ENCODE results near the gene RAB27A. TPM values are rescaled to one million over a fixed set of nuclear protein-coding genes. Genes with fewer than 3 reads are reported as not detected.
A peak's percentile ranks its signal among the peaks of the same experiment; 100 is the strongest.

Gene RAB27A
- total RNA-seq, 4 donors from 2014 or later = 6.5 to 14.9 (median 8.3) TPM

GRCh38 chr15:55222588-55222987 lies 67.0 kb downstream of the RAB27A start:
- Histone ChIP-seq H3K27ac (no peak overlapping the region), H3K36me3 (peaks cover 0 to 16% (median 0%) of the 10 kb centered on the region in 3 donors), H3K4me1 (peaks cover 0 to 19% (median 3%) of the 10 kb centered on the region in 4 donors), H3K9me3 (no peaks in the 10 kb centered on the region), H3K27me3 (no peaks in the 10 kb centered on the region), H3K4me3 (no peak overlapping the region)
- TF ChIP-seq POLR2A (IDR thresholded peaks at IDR 0.05) (no peak), CTCF (IDR thresholded peaks at IDR 0.05) (no peak), EP300 (IDR thresholded peaks at IDR 0.05) (no peak)
- no peak for DNase-seq (ENCODE audit: low spot score in 2 of 2)

- Histone ChIP-seq H3K9me3 (no peaks in the 10 kb centered on the region), H3K27me3 (no peaks in the 10 kb centered on the region), H3K4me1 (peaks cover 0 to 19% (median 5%) of the 10 kb centered on the region in 4 donors), H3K27ac (peak overlapping the region in 3 of 4 donors; percentile 34 to 64 (median 52)), H3K4me3 (no peak overlapping the region), H3K36me3 (peaks cover 0 to 14% (median 0%) of the 10 kb centered on the region in 3 donors)
- DNase-seq (ENCODE audit: low spot score in 2 of 2) = no peak
- TF ChIP-seq EP300 (IDR thresholded peaks at IDR 0.05) (peak in 1 of 2 donors; percentile 86), POLR2A (IDR thresholded peaks at IDR 0.05) (no peak)
- WGBS, 2 donors = 55 to 57% methylated on average over 6 of the region's 6 CpGs
These were observed 68.3 kb downstream of the RAB27A start for GRCh38 chr15:55221090-55222011.

- TF ChIP-seq POLR2A (IDR thresholded peaks at IDR 0.05) (no peak), EP300 (IDR thresholded peaks at IDR 0.05) (no peak), CTCF (IDR thresholded peaks at IDR 0.05) (no peak)
- DNase-seq (ENCODE audit: low spot score in 2 of 2) = no peak
- peaks cover 0 to 19% (median 5%) of the 10 kb centered on the region in 4 donors for H3K4me1 ChIP-seq
- peaks cover 0 to 10% (median 0%) of the 10 kb centered on the region in 3 donors for H3K36me3 ChIP-seq
- H3K9me3 ChIP-seq = no peaks in the 10 kb centered on the region
- H3K27ac ChIP-seq = peak overlapping the region in 3 of 4 donors; percentile 34 to 64 (median 52)
- no peak overlapping the region for H3K4me3 ChIP-seq
- H3K27me3 ChIP-seq = no peaks in the 10 kb centered on the region
These were observed 69.0 kb downstream of the RAB27A start for GRCh38 chr15:55220606-55221005.

- peaks cover 0 to 19% (median 5%) of the 10 kb centered on the region in 4 donors for H3K4me1 ChIP-seq
- H3K4me3 ChIP-seq = no peak overlapping the region
- TF ChIP-seq EP300 (IDR thresholded peaks at IDR 0.05) (no peak), POLR2A (IDR thresholded peaks at IDR 0.05) (no peak), CTCF (IDR thresholded peaks at IDR 0.05) (no peak)
- H3K9me3 ChIP-seq = no peaks in the 10 kb centered on the region
- H3K27me3 ChIP-seq = no peaks in the 10 kb centered on the region
- no peak for DNase-seq (ENCODE audit: low spot score in 2 of 2)
- no peaks in the 10 kb centered on the region for H3K36me3 ChIP-seq
- WGBS, 2 donors = 58 to 67% methylated on average over 2 of the region's 2 CpGs
- H3K27ac ChIP-seq = peak overlapping the region in 1 of 4 donors; percentile 8
These were observed 71.6 kb downstream of the RAB27A start for GRCh38 chr15:55218056-55218455.

- TF ChIP-seq CTCF (IDR thresholded peaks at IDR 0.05) (no peak), EP300 (IDR thresholded peaks at IDR 0.05) (no peak), POLR2A (IDR thresholded peaks at IDR 0.05) (no peak)
- no peaks in the 10 kb centered on the region for H3K27me3 ChIP-seq
- H3K9me3 ChIP-seq = no peaks in the 10 kb centered on the region
- no peaks in the 10 kb centered on the region for H3K4me1 ChIP-seq
- peaks cover 0 to 6% (median 0%) of the 10 kb centered on the region in 3 donors for H3K36me3 ChIP-seq
- H3K27ac ChIP-seq = no peak overlapping the region
- 94 to 96% methylated on average over 4 of the region's 4 CpGs for WGBS, 2 donors
- no peak overlapping the region for H3K4me3 ChIP-seq
- DNase-seq (ENCODE audit: low spot score in 2 of 2) = no peak
These were observed 85.1 kb downstream of the RAB27A start for GRCh38 chr15:55204464-55204863.

Measured in tibial nerve (tissue), 4 donors.